ENCODE results near the gene B4GALT2. TPM values are rescaled to one million over a fixed set of nuclear protein-coding genes. Genes with fewer than 3 reads are reported as not detected.

The B4GALT2 gene
- total RNA-seq, 2 experiments from 2014 or later: 0.57 to 1.4 TPM

DNA sequence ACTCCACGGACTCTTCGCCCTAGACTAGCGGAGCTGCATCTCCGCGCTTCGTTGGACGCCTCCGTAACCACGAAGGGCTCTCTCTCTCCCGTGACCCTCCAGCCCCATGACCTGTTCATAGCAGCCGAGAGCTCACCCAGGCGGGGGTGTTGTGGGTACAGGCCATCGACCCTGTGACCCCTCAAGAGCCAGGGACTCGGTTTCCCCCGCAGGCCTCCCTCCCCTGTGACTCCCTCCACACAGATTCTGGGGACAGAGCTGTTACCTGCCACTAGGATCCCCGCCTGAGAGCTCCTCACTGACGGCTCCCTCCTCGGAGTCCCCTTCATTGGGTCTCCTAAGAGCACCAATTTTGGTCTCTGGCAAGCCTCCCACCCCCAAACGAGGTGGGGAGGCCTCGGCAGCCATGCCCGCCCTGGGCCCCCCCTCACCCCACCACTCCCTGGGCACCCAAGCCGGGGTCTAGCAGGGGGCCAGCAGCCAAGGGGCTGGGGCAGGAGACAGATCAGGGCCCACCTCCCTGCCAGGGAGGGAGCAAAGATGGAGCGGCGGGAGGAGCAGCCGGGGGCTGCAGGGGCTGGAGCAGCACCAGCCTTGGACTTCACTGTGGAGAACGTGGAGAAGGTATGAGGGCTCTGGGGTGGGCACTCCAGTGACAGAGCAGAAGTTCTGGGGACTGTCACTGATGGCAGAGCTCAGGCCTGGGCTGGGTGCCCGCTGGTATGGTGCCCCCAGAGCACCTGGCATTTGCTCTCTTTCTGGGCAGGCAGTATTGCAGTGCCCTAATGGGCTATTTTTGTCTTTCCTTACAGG, 31.7 kb upstream of the B4GALT2 start:
- BruUV-seq (replicated peaks): no TSS peak
- H4K20me1 ChIP-seq (ENCODE audit: insufficient read depth, low read length): no peaks in the 10 kb centered on the region
- H3K9me3 ChIP-seq (ENCODE audit: low read length): no peaks in the 10 kb centered on the region
- peaks cover 22% of the 10 kb centered on the region for H3K4me1 ChIP-seq (ENCODE audit: insufficient read depth, low read length, poor library complexity, severe bottlenecking)
- peak overlapping the region; percentile 56 for H3K27ac ChIP-seq (ENCODE audit: low read depth, low read length, poor library complexity, severe bottlenecking)
- DNase-seq (ENCODE audit: low spot score): no peak
- CTCF ChIA-PET (ENCODE audit: unreplicated experiment): interaction anchor here (0.6 to 2.0 kb wide), 2 partner anchors 12 to 103 kb away, joined by 3 to 13 read pairs; no protein-coding TSS in a partner anchor
- H3K36me3 ChIP-seq (ENCODE audit: insufficient read depth, low read length): peaks cover 18% of the 10 kb centered on the region; the same call in 1 of the 2 replicates
- intact Hi-C loops (cut with micrococcal nuclease; ENCODE audit: unreplicated experiment): no loop called here
- peaks cover 3% of the 10 kb centered on the region; the same call in 1 of the 2 replicates for H3K79me2 ChIP-seq (ENCODE audit: insufficient read depth, low read depth, low read length)
- TF ChIP-seq, protein P1, sequence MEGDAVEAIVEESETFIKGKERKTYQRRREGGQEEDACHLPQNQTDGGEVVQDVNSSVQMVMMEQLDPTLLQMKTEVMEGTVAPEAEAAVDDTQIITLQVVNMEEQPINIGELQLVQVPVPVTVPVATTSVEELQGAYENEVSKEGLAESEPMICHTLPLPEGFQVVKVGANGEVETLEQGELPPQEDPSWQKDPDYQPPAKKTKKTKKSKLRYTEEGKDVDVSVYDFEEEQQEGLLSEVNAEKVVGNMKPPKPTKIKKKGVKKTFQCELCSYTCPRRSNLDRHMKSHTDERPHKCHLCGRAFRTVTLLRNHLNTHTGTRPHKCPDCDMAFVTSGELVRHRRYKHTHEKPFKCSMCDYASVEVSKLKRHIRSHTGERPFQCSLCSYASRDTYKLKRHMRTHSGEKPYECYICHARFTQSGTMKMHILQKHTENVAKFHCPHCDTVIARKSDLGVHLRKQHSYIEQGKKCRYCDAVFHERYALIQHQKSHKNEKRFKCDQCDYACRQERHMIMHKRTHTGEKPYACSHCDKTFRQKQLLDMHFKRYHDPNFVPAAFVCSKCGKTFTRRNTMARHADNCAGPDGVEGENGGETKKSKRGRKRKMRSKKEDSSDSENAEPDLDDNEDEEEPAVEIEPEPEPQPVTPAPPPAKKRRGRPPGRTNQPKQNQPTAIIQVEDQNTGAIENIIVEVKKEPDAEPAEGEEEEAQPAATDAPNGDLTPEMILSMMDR (conservative IDR thresholded peaks at IDR 0.05; ENCODE audit: low read length): no peak
- TF ChIP-seq EZH2phosphoT487 (IDR thresholded peaks at IDR 0.05; ENCODE audit: borderline replicate concordance, low read depth, low read length): no peak
- peak overlapping the region; percentile 91 for H3K4me2 ChIP-seq (ENCODE audit: low read length)
- POLR2A ChIA-PET: interaction anchor here (0.5 to 0.7 kb wide), 5 partner anchors 12 to 300 kb away, joined by 3 read pairs; no protein-coding TSS in a partner anchor
- peak overlapping the region; percentile 88 for H2AFZ ChIP-seq (ENCODE audit: low read length)
- H3K9me2 ChIP-seq (ENCODE audit: insufficient read depth, low read length): no peaks in the 10 kb centered on the region
- H3K4me3 ChIP-seq (ENCODE audit: low read depth, low read length, poor library complexity, severe bottlenecking): peak overlapping the region; percentile 76

DNA sequence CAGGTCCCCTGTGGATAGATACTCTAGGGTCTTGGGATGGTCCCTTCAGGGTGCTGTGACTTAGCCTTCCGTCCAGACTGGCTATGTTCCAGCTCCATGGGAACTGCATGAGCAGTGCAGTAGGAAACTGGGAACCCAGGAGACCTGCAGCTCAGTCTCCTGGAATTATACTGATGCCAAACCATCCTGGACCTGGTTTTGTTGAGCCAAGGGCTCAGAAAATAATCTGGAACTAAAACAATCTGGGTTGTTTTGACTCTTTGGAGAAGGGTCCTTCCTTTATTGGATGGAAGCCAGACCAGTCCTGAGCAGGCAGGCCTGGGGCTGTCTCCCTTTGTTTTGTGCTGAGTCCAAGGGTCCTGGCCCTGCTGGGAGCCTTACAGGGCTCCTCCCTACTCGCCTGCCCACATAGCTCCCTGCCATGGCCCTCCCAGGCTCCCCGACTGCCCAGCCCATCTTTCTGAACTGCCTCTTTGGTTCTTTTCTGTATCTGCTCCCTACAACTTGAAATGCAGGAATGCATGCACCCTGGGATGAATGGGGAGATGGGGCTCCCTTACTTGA, 31.1 kb upstream of the B4GALT2 start:
- no peaks in the 10 kb centered on the region for H3K9me2 ChIP-seq (ENCODE audit: insufficient read depth, low read length)
- H3K4me1 ChIP-seq (ENCODE audit: insufficient read depth, low read length, poor library complexity, severe bottlenecking): peaks cover 22% of the 10 kb centered on the region
- ChIA-PET CTCF (ENCODE audit: unreplicated experiment) (no interaction called here), POLR2A (interaction anchor here (0.5 kb wide), 1 partner anchor 301 kb away, joined by 3 read pairs; no protein-coding TSS in a partner anchor)
- H3K27ac ChIP-seq (ENCODE audit: low read depth, low read length, poor library complexity, severe bottlenecking): no peak overlapping the region
- no TSS peak for BruUV-seq (replicated peaks)
- H3K9me3 ChIP-seq (ENCODE audit: low read length): no peaks in the 10 kb centered on the region
- intact Hi-C loops (cut with micrococcal nuclease; ENCODE audit: unreplicated experiment): no loop called here
- peak overlapping the region; percentile 76 for H3K4me3 ChIP-seq (ENCODE audit: low read depth, low read length, poor library complexity, severe bottlenecking)
- peak overlapping the region; percentile 91 for H3K4me2 ChIP-seq (ENCODE audit: low read length)
- H3K36me3 ChIP-seq (ENCODE audit: insufficient read depth, low read length): peaks cover 18% of the 10 kb centered on the region; the same call in 1 of the 2 replicates
- TF ChIP-seq EZH2phosphoT487 (IDR thresholded peaks at IDR 0.05; ENCODE audit: borderline replicate concordance, low read depth, low read length): no peak
- TF ChIP-seq, protein P1 (conservative IDR thresholded peaks at IDR 0.05; ENCODE audit: low read length): no peak
- H3K79me2 ChIP-seq (ENCODE audit: insufficient read depth, low read depth, low read length): peaks cover 3% of the 10 kb centered on the region; the same call in 1 of the 2 replicates
- H4K20me1 ChIP-seq (ENCODE audit: insufficient read depth, low read length): no peaks in the 10 kb centered on the region
- DNase-seq (ENCODE audit: low spot score): no peak
- H2AFZ ChIP-seq (ENCODE audit: low read length): no peak overlapping the region
